Hindlimb muscle (tissue), 1 donor: Measurements from ENCODE around the gene CPNE5. TPM values are rescaled to one million over a fixed set of nuclear protein-coding genes. Genes with fewer than 3 reads are reported as not detected.
"Not testable (repeated sequence)": the region's sequence is repeated elsewhere in the genome, so short reads cannot be mapped to it uniquely, and the experiment has no call there.

Source experiments
- DNase-seq: peaks from one replicate; pipeline ENCODE4 v3.0.0-alpha.2; 2013
- polyA plus RNA-seq: library from polyadenylated mRNA; unstranded; fragments of 120-200 nt; gene quantifications from one replicate; pipeline ENCODE4 v1.2.1, GENCODE V29; 2013; ENCODE audit not compliant: insufficient read length

Gene CPNE5
- polyA plus RNA-seq, 1 donor = 16.9 TPM

DNA sequence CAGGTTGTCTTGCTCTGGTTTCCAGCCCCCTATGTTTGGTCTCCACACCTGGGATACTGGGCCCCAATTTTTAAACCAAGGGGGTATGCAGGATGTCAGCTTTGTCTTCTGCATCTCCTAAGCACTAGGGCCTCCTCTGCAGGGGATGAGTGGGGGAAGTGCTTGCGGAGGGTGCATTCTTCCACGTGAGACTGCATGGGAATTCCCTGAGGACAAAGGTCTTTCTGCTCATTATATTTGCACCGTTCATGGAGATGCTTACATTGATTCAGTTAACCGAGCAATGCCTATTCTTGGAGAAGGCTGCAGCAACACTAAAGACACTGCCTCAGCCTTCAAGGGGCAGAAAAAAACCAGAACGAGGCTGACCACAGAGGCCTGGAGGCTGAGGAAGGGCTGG lies 96.2 kb downstream of the CPNE5 start:
- DNase-seq = no peak

GRCh38 chr6:36742146-36742545 lies 97.1 kb downstream of the CPNE5 start:
- no peak for DNase-seq

DNA sequence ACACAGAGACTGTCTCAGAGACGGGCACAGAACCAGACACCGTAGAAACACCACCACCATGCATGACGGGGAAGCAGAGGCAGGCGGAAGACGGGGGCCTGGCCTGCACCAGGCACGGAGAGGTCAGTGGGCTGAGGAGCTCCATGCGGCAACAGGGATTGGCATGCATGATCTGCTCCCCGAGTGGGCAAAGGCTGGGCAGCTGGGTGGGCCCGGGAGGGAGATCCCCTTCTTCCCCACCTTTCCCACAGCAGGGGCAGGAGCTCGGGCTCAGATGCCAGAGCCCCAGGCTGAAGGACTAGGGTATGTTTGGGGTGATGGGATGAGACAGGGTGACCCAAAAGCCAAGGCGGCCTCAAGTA lies 98.4 kb downstream of the CPNE5 start:
- no peak for DNase-seq

DNA sequence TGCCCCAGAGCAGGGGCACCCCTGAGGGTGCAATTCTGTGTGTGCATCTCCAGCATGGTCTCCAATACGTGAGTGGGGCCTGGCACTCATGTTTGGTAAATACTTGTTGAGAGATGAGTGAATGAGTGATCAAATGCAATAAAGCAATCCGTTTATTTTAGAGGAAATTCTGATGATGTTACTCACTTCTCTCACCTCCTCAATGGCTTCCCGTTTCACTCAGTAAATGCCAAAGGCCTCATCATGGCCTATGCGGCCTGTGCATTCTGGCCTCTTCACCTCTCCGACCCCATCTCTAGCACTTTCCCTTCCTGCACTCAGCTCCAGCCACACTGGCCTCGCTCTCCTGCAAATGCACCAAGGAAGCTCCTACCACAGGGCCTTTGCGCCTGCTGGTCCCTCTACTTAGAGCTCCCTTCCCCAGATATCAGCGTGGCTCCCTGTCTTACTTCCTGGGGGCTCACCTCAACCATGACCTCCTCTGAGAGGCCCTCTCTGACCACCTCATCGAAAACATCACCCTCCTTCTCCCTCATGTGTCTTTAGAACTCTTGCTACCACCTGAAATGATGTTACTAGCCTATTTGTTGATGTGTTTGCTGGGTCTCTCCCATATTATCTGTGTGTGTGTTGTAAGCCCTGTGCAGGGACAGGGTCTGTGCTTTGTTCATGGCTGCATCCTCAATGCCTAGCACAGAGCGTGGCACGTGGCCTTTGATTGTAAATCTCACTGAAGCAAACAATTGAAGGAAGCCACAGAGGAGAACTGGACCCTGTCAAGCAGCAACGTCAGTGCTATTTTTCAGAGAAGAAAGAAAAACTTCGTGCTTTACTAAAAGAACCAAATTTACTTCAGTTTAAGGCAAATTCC lies 99.1 kb downstream of the CPNE5 start:
- no peak for DNase-seq

DNA sequence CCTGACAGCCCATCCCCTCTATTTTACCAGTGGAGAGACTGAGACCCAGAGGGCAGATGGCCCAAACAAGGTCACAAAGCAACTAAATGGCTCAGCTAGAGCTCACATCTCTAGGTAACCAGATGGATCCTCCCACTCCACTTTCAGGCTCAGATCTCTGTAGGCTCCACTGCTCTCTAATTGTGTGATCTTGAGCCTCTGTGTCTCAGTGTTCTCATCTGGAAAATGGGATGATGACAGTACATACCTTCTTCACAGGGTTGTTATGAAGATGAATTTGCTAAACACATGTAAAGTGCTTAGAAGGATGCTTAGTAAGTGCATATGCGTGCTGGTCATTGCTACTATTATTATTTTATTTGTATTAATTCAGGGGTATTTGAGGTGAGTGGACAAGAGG lies 101.1 kb downstream of the CPNE5 start:
- no peak for DNase-seq

GRCh38 chr6:36737043-36737785 lies 102.0 kb downstream of the CPNE5 start:
- no peak for DNase-seq

DNA sequence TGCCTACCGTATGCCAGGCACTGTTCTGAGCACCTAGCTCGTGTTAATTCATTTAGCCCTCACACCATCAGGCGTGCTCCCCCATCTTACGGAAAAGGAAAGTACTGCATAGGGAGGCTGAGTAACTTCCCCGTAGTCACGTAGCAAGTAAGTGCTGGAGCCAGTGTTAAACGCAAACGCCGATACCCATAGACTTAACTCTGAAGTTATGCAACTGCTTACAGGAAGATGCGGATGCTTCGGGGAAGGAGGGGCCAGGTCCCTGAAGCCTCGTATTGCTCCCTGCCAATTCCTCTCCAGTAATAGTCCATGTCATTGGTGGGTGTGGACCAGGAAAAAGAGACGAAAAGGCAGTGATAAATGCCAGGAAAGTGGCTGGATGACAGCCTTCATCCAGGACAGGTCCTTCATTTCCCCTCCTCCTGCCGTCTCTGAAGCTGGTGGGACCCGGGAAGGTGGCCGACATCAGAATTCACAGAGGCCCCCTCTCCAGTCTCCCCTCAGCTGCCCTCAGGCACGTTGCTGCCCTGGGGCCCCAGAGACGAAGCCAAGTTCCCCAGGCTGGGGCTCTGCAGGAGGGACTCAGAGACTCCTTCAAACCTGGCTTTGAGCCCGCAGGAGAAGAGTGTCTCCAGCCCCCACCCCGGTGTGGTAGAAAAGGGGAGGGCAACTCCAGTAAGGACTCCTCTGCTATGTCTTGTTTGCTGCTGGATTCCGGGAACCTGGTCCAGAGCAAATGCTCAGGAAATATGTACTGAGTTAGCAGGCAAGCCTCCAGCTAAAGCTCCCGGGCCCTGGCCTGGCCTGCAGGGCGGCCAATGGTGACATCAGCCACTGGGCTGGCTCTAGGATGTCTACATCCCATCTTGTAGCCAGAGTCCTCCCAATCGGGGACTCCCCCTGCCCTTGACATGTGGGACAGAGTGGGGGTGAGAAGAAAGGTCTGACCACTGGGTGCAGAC lies 103.9 kb downstream of the CPNE5 start:
- peak; percentile 90 for DNase-seq

GRCh38 chr6:36734486-36735060 lies 104.7 kb downstream of the CPNE5 start:
- no peak for DNase-seq

GRCh38 chr6:36733300-36733699 lies 105.9 kb downstream of the CPNE5 start:
- DNase-seq = no peak

DNA sequence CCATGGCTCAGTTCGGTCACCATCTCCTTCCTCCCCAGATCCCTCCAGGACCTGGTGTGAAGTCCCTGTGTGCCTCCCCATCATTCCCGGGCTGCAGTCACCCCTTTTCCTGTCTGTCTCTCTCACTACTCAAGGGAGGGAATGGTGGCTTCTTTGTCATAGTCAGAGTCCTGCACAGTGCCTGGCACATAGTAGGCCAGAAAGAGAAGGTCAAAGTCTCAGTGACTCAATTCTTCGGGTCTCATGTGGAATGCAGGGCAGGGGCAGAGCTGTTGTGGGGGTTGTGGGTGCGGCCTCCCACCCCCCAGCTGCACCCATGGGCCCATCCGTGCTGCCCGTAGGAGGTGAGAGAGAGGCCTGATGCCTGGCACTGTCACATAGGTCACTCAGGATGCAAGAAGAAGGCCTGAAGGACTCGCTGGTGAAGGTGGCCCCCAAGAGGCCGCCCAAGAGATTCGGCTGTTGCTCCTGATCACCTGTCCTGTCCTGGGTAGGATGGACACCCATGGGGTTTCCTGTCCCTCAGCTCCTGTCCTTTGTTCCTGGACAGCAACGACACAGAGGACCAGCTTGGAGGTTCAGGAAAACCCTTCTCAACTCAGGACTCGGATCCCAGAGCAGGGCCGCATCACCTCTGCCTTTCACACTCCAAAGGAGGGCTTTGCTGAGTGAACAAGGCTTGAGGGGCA lies 107.5 kb downstream of the CPNE5 start:
- no peak for DNase-seq

GRCh38 chr6:36730424-36731380 lies 108.5 kb downstream of the CPNE5 start:
- no peak for DNase-seq

GRCh38 chr6:36729161-36729524 lies 110.1 kb downstream of the CPNE5 start:
- DNase-seq = no peak

GRCh38 chr6:36728289-36729160 lies 110.7 kb downstream of the CPNE5 start:
- DNase-seq = no peak

- DNase-seq = no peak
Observed at GRCh38 chr6:36727505-36728021, 111.7 kb downstream of the CPNE5 start.

DNA sequence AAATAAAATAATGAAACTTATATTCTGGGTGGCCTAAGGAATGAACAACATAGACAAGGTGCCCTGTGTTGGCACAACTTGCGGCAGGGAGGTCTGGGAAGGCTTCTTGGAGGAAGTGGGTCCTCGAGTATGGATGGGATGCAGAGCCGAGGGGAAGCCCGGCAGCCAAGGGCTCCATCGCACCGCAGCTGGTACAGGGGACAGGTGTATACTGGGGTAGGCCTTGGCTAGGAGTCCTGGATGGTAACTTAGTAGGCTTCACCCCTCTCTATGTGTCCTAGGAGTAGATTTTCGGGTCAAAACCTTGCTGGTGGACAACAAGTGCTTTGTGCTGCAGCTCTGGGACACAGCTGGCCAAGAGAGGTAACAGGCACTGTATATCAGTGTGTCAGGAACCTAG lies 113.7 kb downstream of the CPNE5 start:
- DNase-seq = no peak

DNA sequence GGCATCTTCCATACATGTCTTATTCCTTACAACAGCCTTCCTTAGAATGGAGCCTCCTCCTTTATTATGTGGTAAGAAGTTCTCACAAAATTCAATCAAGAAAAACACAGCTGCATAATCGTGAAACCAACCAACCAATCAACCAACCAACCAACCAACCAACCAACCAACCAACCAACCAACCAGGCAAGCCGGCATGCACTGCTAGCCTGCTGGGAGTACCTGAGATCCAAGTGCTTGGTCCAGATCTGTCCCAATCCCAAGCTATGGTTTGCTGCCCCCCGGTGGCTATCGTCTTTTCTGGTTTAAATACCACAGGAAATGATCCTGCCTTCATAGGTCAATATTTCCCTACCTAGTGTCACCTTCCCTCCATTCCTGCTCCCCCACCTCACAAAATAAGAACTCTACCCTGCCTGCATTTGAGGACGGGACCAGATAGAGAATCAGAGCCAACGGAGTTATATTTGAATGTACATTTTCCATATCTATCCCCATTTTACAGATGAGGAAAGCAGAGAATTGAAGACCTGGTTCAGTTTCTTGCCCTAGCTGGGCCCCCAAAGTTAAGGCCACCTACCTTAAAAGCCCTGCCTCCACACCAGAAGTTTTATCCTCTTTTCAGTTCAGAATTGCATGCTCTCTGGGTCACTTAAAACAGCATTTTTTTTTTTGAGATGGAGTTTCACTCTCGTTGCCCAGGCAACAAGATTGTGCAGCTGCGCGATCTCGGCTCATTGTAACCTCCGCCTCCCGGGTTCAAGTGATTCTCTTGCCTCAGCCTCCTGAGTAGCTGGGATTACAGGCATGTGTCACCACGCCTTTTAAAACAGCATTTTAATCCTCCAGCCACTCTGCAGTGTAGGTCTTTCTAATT lies 114.5 kb downstream of the CPNE5 start:
- DNase-seq = no peak

- not testable (repeated sequence) for DNase-seq
Observed at GRCh38 chr6:36723992-36724391, 115.3 kb downstream of the CPNE5 start.

DNA sequence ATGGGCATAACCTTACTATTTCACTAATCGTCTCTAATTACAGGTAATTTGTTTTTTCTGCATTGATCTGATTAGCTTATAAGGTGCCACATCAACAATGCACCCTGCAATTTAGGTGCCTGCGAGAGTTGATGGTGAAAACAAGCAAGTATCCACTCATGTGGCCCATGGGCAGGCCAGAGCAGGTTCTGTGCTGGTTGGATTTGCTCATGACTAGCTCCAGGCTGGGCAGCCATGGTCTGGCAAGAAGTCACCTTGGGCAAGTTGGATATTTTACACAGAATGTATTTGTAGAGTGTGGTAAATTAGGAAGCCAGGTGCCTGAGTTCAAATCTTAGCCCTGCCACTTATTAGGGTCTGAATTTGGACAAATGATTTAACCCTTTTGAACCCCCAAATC lies 116.4 kb downstream of the CPNE5 start:
- DNase-seq = no peak
